A549 (cell line): ENCODE data around the gene RNF225.

ENCODE experiments used
- CTCF ChIP-seq: fragments of >200 bp; sonication (Bioruptor Twin); formaldehyde crosslinking; IDR thresholded peaks from 3 replicates; pipeline ENCODE4 v1.5.1; 2016
- ELK1 ChIP-seq: fragments of 150-350 bp; IDR thresholded peaks from 2 replicates; pipeline ENCODE4 v1.6.1; 2014; ENCODE audit warnings: low read depth, mild to moderate bottlenecking, low read length
- EP300 ChIP-seq, 2 experiments: fragments of >200 bp; sonication (Bioruptor Twin); formaldehyde crosslinking; IDR thresholded peaks; 2 replicates in 1 of 2; 3 replicates in 1 of 2; pipeline ENCODE4 v1.6.1; 2016 to 2017
- HDAC2 ChIP-seq: fragments of 200-600 bp; sonication (generic); IDR thresholded peaks from 2 replicates; pipeline ENCODE4 v1.6.1; 2016
- HMGXB4 ChIP-seq: fragments of 250-450 bp; sonication (Bioruptor Pico); IDR thresholded peaks from 2 replicates; pipeline ENCODE4 v1.5.0; 2021; ENCODE audit warnings: mild to moderate bottlenecking, moderate library complexity, borderline replicate concordance
- NR3C1 ChIP-seq: fragments of >200 bp; sonication (Bioruptor Twin); formaldehyde crosslinking; IDR thresholded peaks from 3 replicates; pipeline ENCODE4 v1.6.1; 2017
- POLR2A ChIP-seq: IDR thresholded peaks from 2 replicates; pipeline ENCODE4 v1.6.1; 2012; ENCODE audit warnings: mild to moderate bottlenecking, low read length
- REST ChIP-seq: fragments of 200-600 bp; sonication (generic); IDR thresholded peaks from 2 replicates; pipeline ENCODE4 v1.6.1; 2016; ENCODE audit warnings: antibody characterized with exemption, mild to moderate bottlenecking, moderate library complexity
- TF ChIP-seq, protein P1 (sequence below): fragments of 450-650 bp; IDR thresholded peaks from 2 replicates; pipeline ENCODE4 v1.6.1; 2014; ENCODE audit warnings: antibody characterized with exemption

DNA sequence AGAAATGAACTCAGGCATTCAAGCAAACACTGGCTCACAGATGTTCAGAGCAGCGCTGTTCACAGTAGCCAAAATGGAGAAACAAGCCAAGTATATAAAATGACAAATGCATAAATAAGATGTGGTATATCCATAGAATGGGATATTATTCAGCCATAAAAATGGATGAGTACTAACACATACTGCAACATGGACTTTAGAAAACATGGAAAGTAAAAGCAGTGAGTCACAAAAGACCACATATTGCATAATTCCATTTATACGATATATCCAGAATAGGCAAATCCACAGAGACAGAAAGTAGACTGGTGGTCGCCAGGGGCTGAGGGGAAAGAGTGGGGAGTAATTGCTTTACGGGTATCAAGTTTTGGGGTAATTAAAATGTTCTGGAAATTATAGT lies 21.3 kb upstream of the RNF225 start:
- no peak for TF ChIP-seq POLR2A
- TF ChIP-seq EP300 (IDR thresholded peaks at IDR 0.05), result no peak
- no peak for TF ChIP-seq CTCF
- TF ChIP-seq HMGXB4 (CRISPR knock-in tag), result no peak
- no peak for TF ChIP-seq HDAC2
- TF ChIP-seq, protein P1, sequence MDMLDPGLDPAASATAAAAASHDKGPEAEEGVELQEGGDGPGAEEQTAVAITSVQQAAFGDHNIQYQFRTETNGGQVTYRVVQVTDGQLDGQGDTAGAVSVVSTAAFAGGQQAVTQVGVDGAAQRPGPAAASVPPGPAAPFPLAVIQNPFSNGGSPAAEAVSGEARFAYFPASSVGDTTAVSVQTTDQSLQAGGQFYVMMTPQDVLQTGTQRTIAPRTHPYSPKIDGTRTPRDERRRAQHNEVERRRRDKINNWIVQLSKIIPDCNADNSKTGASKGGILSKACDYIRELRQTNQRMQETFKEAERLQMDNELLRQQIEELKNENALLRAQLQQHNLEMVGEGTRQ, result no peak
- no peak for TF ChIP-seq REST
- no peak for TF ChIP-seq ELK1
- TF ChIP-seq NR3C1, result no peak
